ENCODE measurements around the gene C16orf74.

C16orf74 gene

GRCh38 chr16:85668676-85669424 is 82.0 kb downstream of the C16orf74 start:
- DNase-seq: no peak

DNA sequence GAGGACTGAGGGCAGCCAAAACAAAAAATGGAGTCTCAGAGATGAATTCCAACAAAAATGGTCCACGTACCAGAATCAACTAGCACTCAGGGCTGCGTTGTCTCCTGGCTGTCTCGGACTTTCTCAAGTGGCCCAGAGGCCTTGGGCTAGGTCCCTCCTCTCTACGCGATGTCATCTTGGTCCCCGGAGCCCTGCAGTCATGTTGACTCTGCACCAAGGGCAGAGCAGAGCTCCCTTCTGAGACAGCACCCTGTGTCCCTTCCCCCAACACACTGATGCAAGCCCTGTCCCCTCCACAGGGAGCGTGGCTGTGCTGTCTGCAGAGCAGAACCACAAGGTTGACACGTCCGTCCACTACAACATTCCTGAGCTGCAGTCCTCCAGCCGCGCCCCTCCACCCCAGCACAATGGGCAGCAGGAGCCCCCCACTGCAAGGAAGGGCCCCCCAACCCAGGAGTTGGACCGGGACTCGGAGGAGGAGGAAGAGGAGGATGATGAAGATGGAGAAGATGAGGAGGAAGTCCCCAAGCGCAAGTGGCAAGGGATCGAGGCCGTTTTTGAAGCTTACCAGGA is 83.0 kb downstream of the C16orf74 start:
- no peak for DNase-seq

GRCh38 chr16:85667261-85667660 is 83.6 kb downstream of the C16orf74 start:
- no peak for DNase-seq

GRCh38 chr16:85665929-85666328 is 85.0 kb downstream of the C16orf74 start:
- no peak for DNase-seq

GRCh38 chr16:85665373-85665740 is 85.5 kb downstream of the C16orf74 start:
- DNase-seq: no peak

DNA sequence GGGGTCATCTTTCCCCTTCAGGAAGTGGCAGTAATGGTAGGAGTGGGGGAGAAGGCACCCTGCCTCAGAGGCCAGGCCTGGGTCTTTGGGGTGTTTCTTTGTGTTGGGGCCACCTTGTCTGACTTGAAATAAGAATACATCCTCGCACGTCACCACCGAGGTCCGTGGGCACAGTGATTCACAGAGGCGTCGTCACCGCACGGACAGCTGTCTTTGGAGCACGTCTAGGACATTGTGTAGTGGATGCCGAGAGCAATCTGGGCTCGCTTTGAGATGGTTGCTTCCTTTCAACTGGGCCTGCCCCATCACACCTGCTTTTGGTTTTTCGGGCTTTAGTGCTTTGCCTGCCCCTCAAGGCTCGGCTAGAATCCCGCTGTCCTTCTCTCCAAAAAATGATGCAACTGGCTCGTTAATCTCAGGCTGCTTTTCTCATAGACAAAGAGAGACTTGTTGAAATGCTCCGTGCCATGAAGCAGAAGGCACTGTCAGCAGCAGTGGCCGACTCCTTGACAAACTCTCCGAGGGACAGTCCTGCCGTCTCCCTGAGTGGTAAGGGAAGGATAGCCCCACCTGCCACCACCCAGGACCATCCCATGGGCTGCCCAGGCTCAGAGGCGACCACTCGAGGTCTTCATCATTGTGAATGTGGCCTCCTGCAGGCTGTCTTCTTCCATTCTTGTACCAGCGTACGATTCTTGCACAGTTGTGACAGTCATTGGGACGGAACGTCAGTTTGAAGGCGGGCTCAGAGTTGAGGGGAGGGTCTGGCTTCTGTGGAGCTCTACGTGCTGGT is 86.1 kb downstream of the C16orf74 start:
- DNase-seq: no peak

DNA sequence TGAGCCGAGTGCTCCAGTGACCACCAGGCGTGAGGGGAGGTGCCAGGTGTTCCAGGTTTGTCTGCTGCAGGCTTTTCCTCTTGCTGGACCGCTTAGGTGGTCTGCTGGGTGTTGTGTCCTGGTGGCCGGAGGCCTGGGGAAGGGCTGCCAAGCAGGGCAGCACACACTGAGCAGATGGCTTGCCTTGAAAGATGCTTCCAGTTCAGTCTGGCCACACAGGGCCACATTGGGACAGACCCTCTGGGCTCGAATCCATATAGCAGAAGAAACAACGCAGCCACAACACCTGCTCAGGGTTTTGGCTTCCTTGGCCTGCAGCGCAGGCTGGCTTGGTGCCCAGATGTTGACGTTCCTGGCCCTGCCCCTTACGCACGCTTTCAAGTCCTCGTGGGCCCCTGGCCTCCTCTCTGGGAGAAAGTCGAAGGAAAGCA is 87.0 kb downstream of the C16orf74 start:
- DNase-seq: no peak

DNA sequence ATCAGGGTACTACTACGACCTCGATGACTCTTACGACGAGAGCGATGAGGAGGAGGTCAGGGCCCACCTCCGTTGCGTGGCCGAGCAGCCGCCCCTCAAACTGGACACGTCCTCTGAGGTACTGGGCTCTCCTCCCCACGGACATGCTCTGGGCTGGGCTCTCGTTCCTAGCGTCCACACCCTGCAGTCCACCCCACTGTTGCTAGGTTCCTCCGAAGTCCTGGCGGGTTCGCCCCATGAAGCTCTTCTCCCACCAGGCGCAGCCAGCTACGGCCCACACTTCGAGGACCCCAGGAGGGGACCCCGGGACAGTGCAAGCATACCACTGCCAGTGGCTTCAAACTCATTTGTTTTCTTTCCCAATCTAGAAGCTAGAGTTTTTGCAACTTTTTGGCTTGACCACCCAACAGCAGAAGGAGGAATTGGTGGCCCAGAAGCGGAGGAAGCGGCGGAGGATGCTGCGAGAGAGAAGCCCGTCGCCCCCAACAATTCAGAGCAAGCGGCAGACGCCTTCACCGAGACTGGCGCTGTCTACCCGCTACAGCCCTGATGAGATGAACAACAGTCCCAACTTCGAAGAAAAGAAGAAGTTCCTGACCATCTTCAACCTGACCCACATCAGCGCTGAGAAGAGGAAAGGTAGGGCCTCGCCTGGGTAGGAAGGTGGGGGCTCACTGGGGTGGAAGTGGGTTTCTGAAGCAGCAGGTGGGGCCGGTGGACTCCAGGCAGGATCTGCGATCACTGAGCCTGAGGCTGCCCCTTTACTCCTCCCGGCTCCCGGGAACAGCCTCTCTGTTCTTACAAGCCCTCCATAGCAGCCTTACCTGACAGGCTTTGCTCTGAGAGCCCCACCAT is 87.7 kb downstream of the C16orf74 start:
- no peak for DNase-seq

GRCh38 chr16:85662482-85662812 is 88.4 kb downstream of the C16orf74 start:
- DNase-seq: no peak

- DNase-seq: no peak
These were observed 89.0 kb downstream of the C16orf74 start for GRCh38 chr16:85661740-85662481.

- no peak for DNase-seq
These were observed 89.8 kb downstream of the C16orf74 start for GRCh38 chr16:85660843-85661739.

DNA sequence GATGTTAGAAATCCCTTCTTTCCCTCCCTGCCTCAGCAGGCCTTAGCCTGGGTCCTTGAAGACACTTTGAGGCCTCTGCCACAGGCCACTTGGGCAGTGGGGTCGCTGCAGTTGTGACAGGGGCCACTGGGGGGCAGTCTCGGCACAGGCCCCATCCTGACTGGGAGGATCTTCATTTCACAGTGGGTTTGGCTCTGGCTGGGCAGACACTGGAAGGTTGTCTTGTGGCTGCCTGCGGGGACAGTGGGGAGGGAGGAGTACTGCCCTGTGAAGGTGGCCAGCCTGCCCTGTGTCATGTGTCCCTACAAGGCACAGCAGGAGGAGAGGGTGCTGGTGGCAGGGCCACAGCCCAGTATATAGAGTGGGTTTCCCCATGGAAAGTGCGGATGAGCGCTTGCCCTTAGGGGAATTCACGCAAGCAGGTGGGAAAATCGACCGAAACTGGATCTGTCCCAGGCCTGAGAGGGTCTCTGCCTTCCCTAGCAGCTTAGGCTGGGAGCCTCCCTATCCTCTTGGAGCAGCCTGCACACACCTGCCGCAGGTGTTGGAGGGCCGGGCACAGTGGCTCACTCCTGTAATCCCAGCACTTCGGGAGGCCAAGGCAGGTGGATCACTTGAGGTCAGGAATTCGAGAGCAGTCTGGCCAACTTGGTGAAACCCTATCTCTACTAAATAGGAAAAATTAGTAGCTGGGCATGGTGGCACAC is 90.9 kb downstream of the C16orf74 start:
- DNase-seq: peak; percentile 47

DNA sequence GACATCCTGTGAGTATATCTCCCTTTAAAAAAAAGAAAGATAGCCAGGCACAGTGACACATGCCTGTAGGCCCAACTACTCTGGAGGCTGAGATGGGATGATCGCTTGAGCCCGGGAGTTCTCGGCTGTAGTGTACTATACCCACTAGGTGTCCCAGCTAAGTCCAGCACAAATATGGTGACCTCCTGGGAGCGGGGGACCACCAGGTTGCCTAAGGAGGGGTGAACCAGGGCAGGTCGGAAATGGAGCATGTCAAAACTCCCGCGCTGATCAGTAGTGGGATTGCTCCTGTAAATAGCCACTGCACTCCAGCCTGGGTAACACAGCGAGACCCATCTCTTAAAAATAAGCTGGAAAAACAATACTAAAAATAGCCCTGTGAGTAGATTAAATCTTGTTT is 91.6 kb downstream of the C16orf74 start:
- no peak for DNase-seq

DNA sequence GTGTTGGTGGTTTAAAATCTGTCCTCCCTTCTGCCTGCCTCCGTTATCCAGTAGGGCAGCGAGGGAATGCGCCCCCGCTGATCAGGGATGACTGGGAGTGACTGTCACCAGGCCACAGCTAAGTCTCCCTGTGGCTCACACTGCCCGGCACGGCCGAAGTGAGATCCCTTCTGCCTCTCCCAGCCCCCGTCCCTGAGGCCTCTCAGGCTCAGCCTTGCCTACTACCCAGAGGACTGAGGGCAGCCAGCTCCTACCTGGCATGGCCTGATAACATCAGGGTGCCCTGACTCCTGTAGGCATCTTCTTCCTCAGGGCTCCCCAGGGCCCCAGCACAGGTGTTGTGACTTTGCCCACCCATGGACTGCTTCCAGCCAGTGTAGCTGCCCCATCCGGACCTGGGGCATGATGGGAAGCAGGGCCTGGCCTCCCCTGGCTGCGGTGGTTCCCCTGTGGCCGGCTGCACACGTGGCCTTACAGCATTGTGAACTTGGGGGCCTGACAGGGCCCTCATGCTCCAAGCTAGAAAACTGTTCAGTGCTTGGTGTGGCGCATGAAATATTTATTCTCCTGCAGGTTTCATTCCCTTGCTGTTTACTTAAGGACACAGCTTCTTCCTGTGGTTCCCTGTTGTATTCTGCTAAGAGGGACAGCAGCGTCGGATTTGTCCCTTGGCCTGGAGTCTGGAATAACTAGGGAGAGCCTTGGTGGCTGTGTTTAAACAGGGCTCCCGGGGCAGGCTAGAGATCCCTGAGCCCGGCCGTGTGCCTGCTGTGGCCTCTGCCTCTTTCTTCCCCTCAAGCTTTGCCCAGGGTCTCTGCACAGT is 92.2 kb downstream of the C16orf74 start:
- no peak for DNase-seq

GRCh38 chr16:85657996-85658395 is 92.9 kb downstream of the C16orf74 start:
- no peak for DNase-seq

Measured in inflammatory macrophage treated with lipopolysaccharide for 4 hours (primary cell).